ENCODE measurements around the gene CTR9. TPM values are rescaled to one million over a fixed set of nuclear protein-coding genes. Genes with fewer than 3 reads are reported as not detected.

CTR9 gene
- polyA plus RNA-seq, 1 of the 3 experiments (the other 2 are of a cell fraction), result 10.1 TPM

DNA sequence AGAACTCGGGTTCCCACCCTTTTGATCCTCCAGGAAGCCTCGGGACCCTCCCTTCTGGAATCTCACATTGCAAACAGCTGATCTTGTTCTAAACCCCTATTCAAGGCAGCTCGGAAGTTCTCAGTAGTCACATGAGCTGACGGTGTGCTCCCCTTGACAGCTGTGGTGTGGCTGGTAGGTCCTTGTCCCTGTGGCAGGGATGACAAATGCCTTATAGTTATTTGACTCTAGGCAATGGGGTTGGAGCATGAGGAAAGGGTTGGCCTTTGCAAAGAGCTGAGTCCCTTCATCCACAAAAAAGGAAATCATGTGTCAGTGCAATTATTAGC, 34.1 kb downstream of the CTR9 start:
- H2AFZ ChIP-seq (ENCODE audit: low read depth), result no peak overlapping the region
- WGBS (ENCODE audit: low lambda C conversion rate), result 82% methylated on average over 4 of the region's 4 CpGs
- no peaks in the 10 kb centered on the region for H3K79me2 ChIP-seq (ENCODE audit: insufficient read depth)
- POLR2A ChIA-PET, result interaction anchor here (2.3 kb wide), 1 partner anchor 24 kb away, joined by 10 read pairs; the partner anchor contains the start of gene EIF4G2
- peaks cover 7 to 14% of the 10 kb centered on the region in 2 experiments; a peak in 2 of 4 replicates for H3K4me1 ChIP-seq (ENCODE audit: control insufficient read depth in 1 of 2, insufficient read depth in 2 of 2, low read depth in 1 of 2, low read length in 1 of 2)
- no peaks in the 10 kb centered on the region for H3K36me3 ChIP-seq (replicated peaks in 1 of 2; ENCODE audit: control insufficient read depth in 1 of 2, insufficient read depth in 2 of 2, low read length in 1 of 2)
- no peak overlapping the region; a peak in 1 of 4 replicates for H3K27ac ChIP-seq (ENCODE audit: low read depth in 2 of 2, low read length in 1 of 2)
- no peaks in the 10 kb centered on the region for H3F3A ChIP-seq (replicated peaks; ENCODE audit: insufficient read depth)
- no peak overlapping the region for H3K9ac ChIP-seq
- TF ChIP-seq RXRA (IDR thresholded peaks at IDR 0.05; ENCODE audit: borderline replicate concordance, low read depth) (no peak), RAD21 (IDR thresholded peaks at IDR 0.05; ENCODE audit: low read length) (no peak), MEF2A (IDR thresholded peaks at IDR 0.05; ENCODE audit: borderline replicate concordance, low read depth) (no peak), ELF1 (IDR thresholded peaks at IDR 0.05) (no peak), RFX5 (IDR thresholded peaks at IDR 0.05; ENCODE audit: low read length) (no peak), EP300 (IDR thresholded peaks at IDR 0.05; ENCODE audit: borderline replicate concordance in 1 of 2, low read depth in 1 of 2, low read length in 1 of 2) (no peak), SIN3A (IDR thresholded peaks at IDR 0.05; ENCODE audit: borderline replicate concordance, low read depth, low read length) (no peak), FOXM1 (IDR thresholded peaks at IDR 0.05; ENCODE audit: low read depth) (no peak)
- TF ChIP-seq, protein P1, sequence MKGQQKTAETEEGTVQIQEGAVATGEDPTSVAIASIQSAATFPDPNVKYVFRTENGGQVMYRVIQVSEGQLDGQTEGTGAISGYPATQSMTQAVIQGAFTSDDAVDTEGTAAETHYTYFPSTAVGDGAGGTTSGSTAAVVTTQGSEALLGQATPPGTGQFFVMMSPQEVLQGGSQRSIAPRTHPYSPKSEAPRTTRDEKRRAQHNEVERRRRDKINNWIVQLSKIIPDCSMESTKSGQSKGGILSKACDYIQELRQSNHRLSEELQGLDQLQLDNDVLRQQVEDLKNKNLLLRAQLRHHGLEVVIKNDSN (IDR thresholded peaks at IDR 0.05; ENCODE audit: borderline replicate concordance, low read depth), result no peak
- TF ChIP-seq, protein P2, sequence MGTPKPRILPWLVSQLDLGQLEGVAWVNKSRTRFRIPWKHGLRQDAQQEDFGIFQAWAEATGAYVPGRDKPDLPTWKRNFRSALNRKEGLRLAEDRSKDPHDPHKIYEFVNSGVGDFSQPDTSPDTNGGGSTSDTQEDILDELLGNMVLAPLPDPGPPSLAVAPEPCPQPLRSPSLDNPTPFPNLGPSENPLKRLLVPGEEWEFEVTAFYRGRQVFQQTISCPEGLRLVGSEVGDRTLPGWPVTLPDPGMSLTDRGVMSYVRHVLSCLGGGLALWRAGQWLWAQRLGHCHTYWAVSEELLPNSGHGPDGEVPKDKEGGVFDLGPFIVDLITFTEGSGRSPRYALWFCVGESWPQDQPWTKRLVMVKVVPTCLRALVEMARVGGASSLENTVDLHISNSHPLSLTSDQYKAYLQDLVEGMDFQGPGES (IDR thresholded peaks at IDR 0.05; ENCODE audit: low read depth, low read length), result no peak
- TF ChIP-seq, protein P3, sequence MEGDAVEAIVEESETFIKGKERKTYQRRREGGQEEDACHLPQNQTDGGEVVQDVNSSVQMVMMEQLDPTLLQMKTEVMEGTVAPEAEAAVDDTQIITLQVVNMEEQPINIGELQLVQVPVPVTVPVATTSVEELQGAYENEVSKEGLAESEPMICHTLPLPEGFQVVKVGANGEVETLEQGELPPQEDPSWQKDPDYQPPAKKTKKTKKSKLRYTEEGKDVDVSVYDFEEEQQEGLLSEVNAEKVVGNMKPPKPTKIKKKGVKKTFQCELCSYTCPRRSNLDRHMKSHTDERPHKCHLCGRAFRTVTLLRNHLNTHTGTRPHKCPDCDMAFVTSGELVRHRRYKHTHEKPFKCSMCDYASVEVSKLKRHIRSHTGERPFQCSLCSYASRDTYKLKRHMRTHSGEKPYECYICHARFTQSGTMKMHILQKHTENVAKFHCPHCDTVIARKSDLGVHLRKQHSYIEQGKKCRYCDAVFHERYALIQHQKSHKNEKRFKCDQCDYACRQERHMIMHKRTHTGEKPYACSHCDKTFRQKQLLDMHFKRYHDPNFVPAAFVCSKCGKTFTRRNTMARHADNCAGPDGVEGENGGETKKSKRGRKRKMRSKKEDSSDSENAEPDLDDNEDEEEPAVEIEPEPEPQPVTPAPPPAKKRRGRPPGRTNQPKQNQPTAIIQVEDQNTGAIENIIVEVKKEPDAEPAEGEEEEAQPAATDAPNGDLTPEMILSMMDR (IDR thresholded peaks at IDR 0.05), result no peak
- TF ChIP-seq, protein P4, sequence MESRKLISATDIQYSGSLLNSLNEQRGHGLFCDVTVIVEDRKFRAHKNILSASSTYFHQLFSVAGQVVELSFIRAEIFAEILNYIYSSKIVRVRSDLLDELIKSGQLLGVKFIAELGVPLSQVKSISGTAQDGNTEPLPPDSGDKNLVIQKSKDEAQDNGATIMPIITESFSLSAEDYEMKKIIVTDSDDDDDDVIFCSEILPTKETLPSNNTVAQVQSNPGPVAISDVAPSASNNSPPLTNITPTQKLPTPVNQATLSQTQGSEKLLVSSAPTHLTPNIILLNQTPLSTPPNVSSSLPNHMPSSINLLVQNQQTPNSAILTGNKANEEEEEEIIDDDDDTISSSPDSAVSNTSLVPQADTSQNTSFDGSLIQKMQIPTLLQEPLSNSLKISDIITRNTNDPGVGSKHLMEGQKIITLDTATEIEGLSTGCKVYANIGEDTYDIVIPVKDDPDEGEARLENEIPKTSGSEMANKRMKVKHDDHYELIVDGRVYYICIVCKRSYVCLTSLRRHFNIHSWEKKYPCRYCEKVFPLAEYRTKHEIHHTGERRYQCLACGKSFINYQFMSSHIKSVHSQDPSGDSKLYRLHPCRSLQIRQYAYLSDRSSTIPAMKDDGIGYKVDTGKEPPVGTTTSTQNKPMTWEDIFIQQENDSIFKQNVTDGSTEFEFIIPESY (IDR thresholded peaks at IDR 0.05; ENCODE audit: borderline replicate concordance, low read depth), result no peak
- CTCF ChIA-PET, result interaction anchor here (0.5 to 3.3 kb wide), 8 partner anchors 7 to 149 kb away, joined by 3 to 26 read pairs (median 6); partner anchors contain the start of gene CTR9
- no peak overlapping the region for H3K4me3 ChIP-seq (ENCODE audit: low read depth in 2 of 2, low read length in 1 of 2)
- no peak overlapping the region for H3K4me2 ChIP-seq
- H4K20me1 ChIP-seq (ENCODE audit: insufficient read depth), result no peaks in the 10 kb centered on the region
- H3K9me2 ChIP-seq, result no peaks in the 10 kb centered on the region
- no peaks in the 10 kb centered on the region for H3K9me3 ChIP-seq
- H3K27me3 ChIP-seq (ENCODE audit: insufficient read depth), result no peaks in the 10 kb centered on the region
- DNase-seq, result no peak

All from SK-N-SH (cell line).